K562 (cell line): ENCODE results near the gene USP2. TPM values are rescaled to one million over a fixed set of nuclear protein-coding genes. Genes with fewer than 3 reads are reported as not detected.

Source experiments
- BRD4 ChIP-seq: fragments of 200-600 bp; sonication (generic); IDR thresholded peaks from 2 replicates; pipeline ENCODE4 v1.6.1; 2017; ENCODE audit warnings: inconsistent platforms
- CUX1 ChIP-seq: fragments of 200-800 bp; sonication (Bioruptor generic); IDR thresholded peaks from 2 replicates; pipeline ENCODE4 v1.6.1; 2016; ENCODE audit warnings: missing genetic modification characterization, missing compliant biosample characterization
- E2F3 ChIP-seq: fragments of 250-450 bp; sonication (Bioruptor Pico); IDR thresholded peaks from 2 replicates; pipeline ENCODE4 v1.4.0; 2020; ENCODE audit warnings: mild to moderate bottlenecking
- ELF2 ChIP-seq: fragments of 250-450 bp; sonication (Bioruptor Pico); IDR thresholded peaks from 2 replicates; pipeline ENCODE4 v1.5.0; 2021; ENCODE audit warnings: mild to moderate bottlenecking
- ETV6 ChIP-seq, 3 experiments: fragments of 150-350 bp in 1 of 3; sonication (generic) in 1 of 3; formaldehyde crosslinking in 1 of 3; IDR thresholded peaks; 2 replicates each; pipeline versions ENCODE4 v1.6.1 to v1.8.0; 2014 to 2022; ENCODE audit warnings: borderline replicate concordance in 2 of 3, low read depth in 2 of 3, antibody characterized with exemption in 1 of 3, low read length in 1 of 3, mild to moderate bottlenecking in 1 of 3, missing genetic modification reagents in 1 of 3
- FOS ChIP-seq: IDR thresholded peaks from 3 replicates; pipeline ENCODE4 v1.6.1; 2011; ENCODE audit not compliant: insufficient read length; ENCODE audit errors: extremely low read depth
- FOXJ2 ChIP-seq: fragments of 200-800 bp; sonication (Bioruptor generic); IDR thresholded peaks from 2 replicates; pipeline ENCODE4 v1.6.1; 2016; ENCODE audit warnings: missing genetic modification characterization, missing compliant biosample characterization
- MNT ChIP-seq, 2 experiments: fragments of 450-650 bp; conservative IDR thresholded peaks; 2 replicates each; pipeline ENCODE4 v1.6.1; 2017; ENCODE audit warnings: mild to moderate bottlenecking in 2 of 2, moderate library complexity in 2 of 2
- MTA1 ChIP-seq: fragments of 450-650 bp; IDR thresholded peaks from 2 replicates; pipeline ENCODE4 v1.6.1; 2017; ENCODE audit warnings: borderline replicate concordance
- NFXL1 ChIP-seq: fragments of 450-650 bp; formaldehyde crosslinking; IDR thresholded peaks from 2 replicates; pipeline ENCODE4 v1.4.0; 2021; ENCODE audit warnings: mild to moderate bottlenecking
- PHF21A ChIP-seq: fragments of 450-650 bp; IDR thresholded peaks from 2 replicates; pipeline ENCODE4 v1.6.1; 2017; ENCODE audit warnings: low read depth, borderline replicate concordance
- RAD21 ChIP-seq, 2 experiments: fragments of 250-450 bp in 1 of 2; fragments of 450-650 bp in 1 of 2; sonication (Bioruptor Pico) in 1 of 2; formaldehyde crosslinking in 1 of 2; IDR thresholded peaks in 1 of 2; conservative IDR thresholded peaks in 1 of 2; 2 replicates each; pipeline versions ENCODE4 v1.4.0 to v1.8.0; 2020 to 2022; ENCODE audit warnings: mild to moderate bottlenecking in 2 of 2, moderate library complexity in 1 of 2
- SIRT6 ChIP-seq: IDR thresholded peaks from one replicate; pipeline ENCODE4 v1.6.1; 2012; ENCODE audit warnings: low read depth, mild to moderate bottlenecking, control low read depth, inconsistent platforms, low read length, moderate library complexity
- SOX6 ChIP-seq: fragments of 450-650 bp; IDR thresholded peaks from 2 replicates; pipeline ENCODE4 v1.6.1; 2014; ENCODE audit warnings: mild to moderate bottlenecking
- TEAD4 ChIP-seq, 2 experiments: sonication (generic) in 1 of 2; formaldehyde crosslinking in 1 of 2; IDR thresholded peaks; 2 replicates each; pipeline versions ENCODE4 v1.6.1 to v1.8.0; 2012 to 2022; ENCODE audit warnings: borderline replicate concordance in 1 of 2, inconsistent platforms in 1 of 2, low read length in 1 of 2, mild to moderate bottlenecking in 1 of 2, missing genetic modification reagents in 1 of 2
- THRAP3 ChIP-seq: fragments of 450-650 bp; IDR thresholded peaks from 2 replicates; pipeline ENCODE4 v1.6.1; 2016; ENCODE audit warnings: mild to moderate bottlenecking, inconsistent platforms, borderline replicate concordance
- ZKSCAN3 ChIP-seq: fragments of 250-450 bp; sonication (Bioruptor Pico); IDR thresholded peaks from 2 replicates; pipeline ENCODE4 v1.4.0; 2020
- ZNF175 ChIP-seq: fragments of 200-800 bp; sonication (Bioruptor generic); IDR thresholded peaks from 2 replicates; pipeline ENCODE4 v1.6.1; 2016; ENCODE audit warnings: low read depth, mild to moderate bottlenecking, missing genetic modification characterization, missing compliant biosample characterization
- ZNF212 ChIP-seq: fragments of 450-650 bp; formaldehyde crosslinking; IDR thresholded peaks from 2 replicates; pipeline ENCODE4 v1.4.0; 2020; ENCODE audit warnings: mild to moderate bottlenecking
- ZNF282 ChIP-seq: sonication (generic); formaldehyde crosslinking; IDR thresholded peaks from 2 replicates; pipeline ENCODE4 v1.8.1; 2023; ENCODE audit warnings: missing genetic modification reagents
- ZNF551 ChIP-seq: fragments of 250-450 bp; sonication (Bioruptor Pico); IDR thresholded peaks from 2 replicates; pipeline ENCODE4 v1.5.0; 2021; ENCODE audit warnings: mild to moderate bottlenecking, moderate library complexity
- polyA plus RNA-seq, 8 experiments: library from polyadenylated mRNA; depleted of rRNA in 4 of 8; stranded (reverse) in 5 of 8; unstranded in 3 of 8; fragments of >200 nt; fragmentation: Nextera tagmentation in 2 of 8; fragmentation: Illumina TruSeq in 1 of 8; extraction: Ambion mirVana in 2 of 8; extraction: Trizol in 1 of 8; gene quantifications; 2 replicates each; pipeline versions ENCODE4 v1.2.1 to v1.2.3, GENCODE V29; 2011 to 2014; ENCODE audit warnings: inconsistent platforms in 1 of 8, missing spikeins in 1 of 8
- total RNA-seq, 7 experiments: library from RNA; depleted of rRNA in 6 of 7; stranded (reverse); fragments of >200 nt in 6 of 7; fragmentation: Illumina TruSeq in 2 of 7; extraction: Trizol in 2 of 7; gene quantifications; 2 replicates each; pipeline versions ENCODE4 v1.2.1 to v1.2.3, GENCODE V29; 2011 to 2021; ENCODE audit warnings: low replicate concordance in 1 of 7
- TF ChIP-seq, protein P1 (sequence below): IDR thresholded peaks from 2 replicates; pipeline ENCODE4 v1.6.1; 2011; ENCODE audit not compliant: insufficient read length; ENCODE audit errors: extremely low read depth

The USP2 gene
- total and polyA plus RNA-seq, 9 of the 15 experiments (the other 6 are each of a cell fraction or from before 2014, with no cell fraction given) = 2.8 to 16.9 (median 3.9) TPM

GRCh38 chr11:119319700-119320239 lies 61.7 kb downstream of the USP2 start (continued):
- no peak for TF ChIP-seq ZNF212 (CRISPR knock-in tag)
- no peak for TF ChIP-seq SIRT6
- peak; percentile 60 for TF ChIP-seq TEAD4 (IDR thresholded peaks at IDR 0.05; ENCODE audit: low read length)
- TF ChIP-seq TEAD4 (CRISPR knock-in tag; IDR thresholded peaks at IDR 0.05; ENCODE audit: borderline replicate concordance) = no peak
- TF ChIP-seq ZKSCAN3 (CRISPR knock-in tag) = no peak
- TF ChIP-seq, protein P1, sequence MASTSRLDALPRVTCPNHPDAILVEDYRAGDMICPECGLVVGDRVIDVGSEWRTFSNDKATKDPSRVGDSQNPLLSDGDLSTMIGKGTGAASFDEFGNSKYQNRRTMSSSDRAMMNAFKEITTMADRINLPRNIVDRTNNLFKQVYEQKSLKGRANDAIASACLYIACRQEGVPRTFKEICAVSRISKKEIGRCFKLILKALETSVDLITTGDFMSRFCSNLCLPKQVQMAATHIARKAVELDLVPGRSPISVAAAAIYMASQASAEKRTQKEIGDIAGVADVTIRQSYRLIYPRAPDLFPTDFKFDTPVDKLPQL = no peak
- 0 out of 4 replicates have a peak, but pooled peaks of 1 of the 2 experiments have one; percentile 58 for TF ChIP-seq MNT (conservative IDR thresholded peaks at IDR 0.05)
- peak; percentile 31; the same call in 1 of the 2 replicates for TF ChIP-seq MTA1
- TF ChIP-seq PHF21A = peak; percentile 79
- TF ChIP-seq SOX6 = no peak; the same call in 1 of the 2 replicates
- TF ChIP-seq CUX1 (CRISPR knock-in tag) = no peak
- no peak for TF ChIP-seq FOXJ2 (tag)
- no peak for TF ChIP-seq BRD4
- TF ChIP-seq FOS = no peak
- no peak for TF ChIP-seq ZNF175 (CRISPR knock-in tag)
- TF ChIP-seq ZNF551 (CRISPR knock-in tag) = no peak
- TF ChIP-seq E2F3 (CRISPR knock-in tag) = no peak
- no peak for TF ChIP-seq ETV6 (IDR thresholded peaks at IDR 0.05; ENCODE audit: borderline replicate concordance in 1 of 2, low read depth in 2 of 2, low read length in 1 of 2)
- no peak for TF ChIP-seq ETV6 (CRISPR knock-in tag; IDR thresholded peaks at IDR 0.05; ENCODE audit: borderline replicate concordance)
- no peak for TF ChIP-seq ZNF282 (CRISPR knock-in tag)
- no peak for TF ChIP-seq RAD21 (CRISPR knock-in tag; conservative IDR thresholded peaks at IDR 0.05 in 1 of 2, IDR thresholded peaks at IDR 0.05 in 1 of 2)
- no peak for TF ChIP-seq NFXL1
- no peak for TF ChIP-seq ELF2 (CRISPR knock-in tag)
- TF ChIP-seq THRAP3 = no peak
